ENCODE measurements around the gene ARHGAP11A. TPM values are rescaled to one million over a fixed set of nuclear protein-coding genes. Genes with fewer than 3 reads are reported as not detected.

The ARHGAP11A gene
- total RNA-seq, 2 donors from 2014 or later = 0.68 to 0.92 TPM

DNA sequence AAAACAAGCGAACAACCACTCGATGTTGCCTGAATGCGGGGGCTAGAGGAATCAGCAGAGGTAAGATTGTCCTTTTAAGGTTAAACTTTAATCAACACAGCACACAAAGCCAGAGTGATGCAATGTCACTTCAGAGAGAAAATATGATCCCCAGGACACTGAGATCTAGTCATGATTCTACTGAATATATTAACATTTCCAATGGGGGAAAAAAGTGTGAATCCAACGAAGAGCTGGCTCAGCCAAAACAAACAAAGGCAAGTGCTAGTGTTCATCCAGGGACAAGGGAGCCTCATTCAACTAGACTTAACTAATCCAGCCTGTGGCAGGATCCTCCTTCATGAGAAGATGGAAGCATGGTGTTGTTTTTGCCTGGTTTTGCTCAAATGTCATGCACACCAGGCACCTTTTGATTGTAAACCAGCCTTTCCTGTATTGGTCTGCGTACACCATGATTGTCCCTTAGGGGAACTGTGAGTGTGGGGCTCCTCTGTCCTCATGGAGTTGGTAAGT, 62.0 kb downstream of the ARHGAP11A start:
- ATAC-seq (ENCODE audit: insufficient number of reproducible peaks, low FRiP score, low read depth) (no peak), DNase-seq (ENCODE audit: low spot score) (no peak)
- Histone ChIP-seq H3K36me3 (no peaks in the 10 kb centered on the region), H3K4me3 (no peak overlapping the region), H3K27me3 (replicated peaks; ENCODE audit: insufficient read depth) (no peaks in the 10 kb centered on the region), H3K27ac (no peak overlapping the region), H3K4me1 (ENCODE audit: control insufficient read depth in 1 of 2, low read depth in 2 of 2) (peaks cover 0 to 4% of the 10 kb centered on the region in 2 donors), H3K9me3 (no peaks in the 10 kb centered on the region)
- TF ChIP-seq, protein P1, sequence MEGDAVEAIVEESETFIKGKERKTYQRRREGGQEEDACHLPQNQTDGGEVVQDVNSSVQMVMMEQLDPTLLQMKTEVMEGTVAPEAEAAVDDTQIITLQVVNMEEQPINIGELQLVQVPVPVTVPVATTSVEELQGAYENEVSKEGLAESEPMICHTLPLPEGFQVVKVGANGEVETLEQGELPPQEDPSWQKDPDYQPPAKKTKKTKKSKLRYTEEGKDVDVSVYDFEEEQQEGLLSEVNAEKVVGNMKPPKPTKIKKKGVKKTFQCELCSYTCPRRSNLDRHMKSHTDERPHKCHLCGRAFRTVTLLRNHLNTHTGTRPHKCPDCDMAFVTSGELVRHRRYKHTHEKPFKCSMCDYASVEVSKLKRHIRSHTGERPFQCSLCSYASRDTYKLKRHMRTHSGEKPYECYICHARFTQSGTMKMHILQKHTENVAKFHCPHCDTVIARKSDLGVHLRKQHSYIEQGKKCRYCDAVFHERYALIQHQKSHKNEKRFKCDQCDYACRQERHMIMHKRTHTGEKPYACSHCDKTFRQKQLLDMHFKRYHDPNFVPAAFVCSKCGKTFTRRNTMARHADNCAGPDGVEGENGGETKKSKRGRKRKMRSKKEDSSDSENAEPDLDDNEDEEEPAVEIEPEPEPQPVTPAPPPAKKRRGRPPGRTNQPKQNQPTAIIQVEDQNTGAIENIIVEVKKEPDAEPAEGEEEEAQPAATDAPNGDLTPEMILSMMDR (IDR thresholded peaks at IDR 0.05) = no peak

DNA sequence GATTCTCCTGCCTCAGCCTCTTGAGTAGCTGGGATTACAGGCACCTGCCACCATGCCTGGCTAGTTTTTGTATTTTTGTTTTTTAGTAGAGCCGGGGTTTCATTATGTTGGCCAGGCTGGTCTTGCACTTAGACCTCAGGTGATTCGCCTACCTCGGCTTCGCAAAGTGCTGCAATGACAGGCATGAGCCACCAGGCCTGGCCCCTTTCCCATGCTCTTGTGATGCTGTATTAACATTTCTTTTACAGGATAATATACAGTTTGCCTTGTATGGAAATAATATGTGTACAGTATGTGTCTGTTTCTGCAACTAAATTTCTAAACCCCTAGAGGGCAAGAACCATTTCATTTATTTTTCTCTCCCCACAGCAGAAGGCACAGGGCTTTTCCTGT, 64.0 kb downstream of the ARHGAP11A start:
- Histone ChIP-seq H3K4me3 (no peak overlapping the region), H3K4me1 (ENCODE audit: control insufficient read depth in 1 of 2, low read depth in 2 of 2) (peaks cover 0 to 17% of the 10 kb centered on the region in 2 donors), H3K9me3 (no peaks in the 10 kb centered on the region), H3K36me3 (no peaks in the 10 kb centered on the region), H3K27ac (no peak overlapping the region), H3K27me3 (replicated peaks; ENCODE audit: insufficient read depth) (no peaks in the 10 kb centered on the region)
- DNase-seq (ENCODE audit: low spot score) (no peak), ATAC-seq (ENCODE audit: insufficient number of reproducible peaks, low FRiP score, low read depth) (no peak)
- TF ChIP-seq, protein P1 (IDR thresholded peaks at IDR 0.05) = no peak

DNA sequence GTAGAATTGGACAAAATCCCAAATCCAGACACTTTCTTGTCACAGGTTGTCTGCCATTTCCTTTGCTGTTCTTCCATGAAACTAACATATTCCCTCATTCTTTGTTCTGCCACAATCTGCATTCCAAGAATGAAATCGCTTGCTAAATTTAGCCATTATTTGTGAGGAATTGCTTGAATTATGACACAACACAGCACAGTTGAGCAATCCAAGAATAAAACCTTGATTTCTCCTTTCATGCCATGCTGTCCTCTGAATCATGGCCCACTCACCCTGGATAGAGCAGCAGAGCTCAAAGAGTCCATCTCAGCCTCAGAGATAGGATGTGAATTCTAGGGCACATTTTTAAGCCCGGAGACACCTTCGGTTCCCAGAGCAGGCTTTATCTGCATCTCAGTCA, 67.3 kb downstream of the ARHGAP11A start:
- Histone ChIP-seq H3K27ac (no peak overlapping the region), H3K27me3 (replicated peaks; ENCODE audit: insufficient read depth) (no peaks in the 10 kb centered on the region), H3K4me3 (no peak overlapping the region), H3K36me3 (no peaks in the 10 kb centered on the region), H3K9me3 (no peaks in the 10 kb centered on the region), H3K4me1 (ENCODE audit: control insufficient read depth in 1 of 2, low read depth in 2 of 2) (peaks cover 0 to 17% of the 10 kb centered on the region in 2 donors)
- TF ChIP-seq, protein P1 (IDR thresholded peaks at IDR 0.05) = no peak
- ATAC-seq (ENCODE audit: insufficient number of reproducible peaks, low FRiP score, low read depth) (peak; percentile 39), DNase-seq (ENCODE audit: low spot score) (no peak)

DNA sequence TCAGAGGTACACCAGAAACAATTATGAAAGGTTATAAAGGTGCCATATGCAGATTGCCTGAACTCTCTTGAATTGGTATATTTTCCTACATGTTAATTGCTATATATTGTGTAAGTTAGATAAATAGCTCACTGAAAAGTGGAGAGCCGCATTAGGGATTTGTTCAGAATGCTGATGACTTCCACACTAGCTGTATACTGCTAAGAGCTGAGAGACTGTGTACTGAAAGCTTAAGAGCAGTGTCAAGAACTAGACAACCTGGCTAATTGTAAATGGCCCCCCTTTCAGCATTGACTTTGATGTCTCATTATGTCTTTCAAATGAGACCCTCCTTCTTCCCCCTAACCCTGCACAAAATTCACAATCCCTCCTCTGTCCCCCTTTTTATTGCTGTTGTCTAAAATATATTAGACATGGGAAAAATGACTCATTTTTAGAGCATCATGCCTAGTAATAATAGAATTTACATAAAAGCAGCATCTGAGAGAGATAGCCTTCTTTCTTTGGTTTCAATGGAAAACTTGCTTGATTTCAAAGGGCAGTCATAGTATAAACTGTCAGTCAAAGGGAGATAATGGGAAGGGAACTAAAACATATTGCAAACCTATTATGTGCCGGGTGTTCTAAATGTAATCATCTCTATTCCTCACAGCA, 67.8 kb downstream of the ARHGAP11A start:
- Histone ChIP-seq H3K4me3 (no peak overlapping the region), H3K4me1 (ENCODE audit: control insufficient read depth in 1 of 2, low read depth in 2 of 2) (peaks cover 0 to 17% of the 10 kb centered on the region in 2 donors), H3K9me3 (no peaks in the 10 kb centered on the region), H3K36me3 (no peaks in the 10 kb centered on the region), H3K27ac (no peak overlapping the region), H3K27me3 (replicated peaks; ENCODE audit: insufficient read depth) (no peaks in the 10 kb centered on the region)
- no peak for DNase-seq (ENCODE audit: low spot score)
- no peak for ATAC-seq (ENCODE audit: insufficient number of reproducible peaks, low FRiP score, low read depth)
- TF ChIP-seq, protein P1 (IDR thresholded peaks at IDR 0.05) = no peak

DNA sequence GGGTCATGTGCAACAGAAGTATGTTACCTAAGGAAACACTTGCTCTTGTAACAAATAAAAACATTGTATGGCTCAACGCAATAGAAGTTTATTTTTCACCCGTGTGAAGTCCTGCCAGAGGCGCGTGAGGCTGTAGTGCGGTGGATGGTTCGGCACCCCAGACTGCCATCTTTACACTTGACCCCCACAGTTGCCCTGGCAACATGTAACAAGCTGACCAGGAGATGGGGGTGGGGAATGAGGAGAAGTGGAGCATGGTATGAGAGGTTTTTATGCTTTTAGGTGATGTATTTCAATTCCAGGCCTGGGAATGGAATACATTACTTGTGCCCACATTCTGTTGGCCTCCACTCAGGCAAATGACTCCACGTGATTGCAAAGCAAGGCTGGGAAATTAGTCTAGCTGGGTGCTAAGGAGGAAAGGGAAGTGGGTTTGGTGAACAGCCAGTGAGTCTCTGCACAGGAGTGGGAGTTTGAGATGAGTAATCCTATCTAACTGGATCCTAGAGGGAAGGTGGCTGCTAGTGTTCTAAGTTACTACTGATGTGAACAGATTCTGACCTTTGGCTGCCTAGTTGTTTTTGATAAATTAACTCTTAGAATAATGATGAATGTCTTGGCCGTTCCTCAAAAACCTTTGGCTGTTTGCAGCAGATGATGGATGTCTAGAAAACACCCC, 68.7 kb downstream of the ARHGAP11A start:
- H3K27me3 ChIP-seq (replicated peaks; ENCODE audit: insufficient read depth) = no peaks in the 10 kb centered on the region
- H3K9me3 ChIP-seq = no peaks in the 10 kb centered on the region
- ATAC-seq (ENCODE audit: insufficient number of reproducible peaks, low FRiP score, low read depth) (no peak), DNase-seq (ENCODE audit: low spot score) (no peak)
- no peak overlapping the region for H3K4me3 ChIP-seq
- no peaks in the 10 kb centered on the region for H3K36me3 ChIP-seq
- H3K4me1 ChIP-seq (ENCODE audit: control insufficient read depth in 1 of 2, low read depth in 2 of 2) = peaks cover 0 to 17% of the 10 kb centered on the region in 2 donors
- H3K27ac ChIP-seq = no peak overlapping the region
- TF ChIP-seq, protein P1 (IDR thresholded peaks at IDR 0.05) = no peak

All from thoracic aorta (tissue), 2 donors.